ENCODE results near the gene ACTR2. TPM values are rescaled to one million over a fixed set of nuclear protein-coding genes. Genes with fewer than 3 reads are reported as not detected.

The ACTR2 gene
- total and polyA plus RNA-seq, 2 of the 13 experiments (the other 11 are each of a cell fraction or from before 2014, with no cell fraction given): 51.2 to 100 TPM

DNA sequence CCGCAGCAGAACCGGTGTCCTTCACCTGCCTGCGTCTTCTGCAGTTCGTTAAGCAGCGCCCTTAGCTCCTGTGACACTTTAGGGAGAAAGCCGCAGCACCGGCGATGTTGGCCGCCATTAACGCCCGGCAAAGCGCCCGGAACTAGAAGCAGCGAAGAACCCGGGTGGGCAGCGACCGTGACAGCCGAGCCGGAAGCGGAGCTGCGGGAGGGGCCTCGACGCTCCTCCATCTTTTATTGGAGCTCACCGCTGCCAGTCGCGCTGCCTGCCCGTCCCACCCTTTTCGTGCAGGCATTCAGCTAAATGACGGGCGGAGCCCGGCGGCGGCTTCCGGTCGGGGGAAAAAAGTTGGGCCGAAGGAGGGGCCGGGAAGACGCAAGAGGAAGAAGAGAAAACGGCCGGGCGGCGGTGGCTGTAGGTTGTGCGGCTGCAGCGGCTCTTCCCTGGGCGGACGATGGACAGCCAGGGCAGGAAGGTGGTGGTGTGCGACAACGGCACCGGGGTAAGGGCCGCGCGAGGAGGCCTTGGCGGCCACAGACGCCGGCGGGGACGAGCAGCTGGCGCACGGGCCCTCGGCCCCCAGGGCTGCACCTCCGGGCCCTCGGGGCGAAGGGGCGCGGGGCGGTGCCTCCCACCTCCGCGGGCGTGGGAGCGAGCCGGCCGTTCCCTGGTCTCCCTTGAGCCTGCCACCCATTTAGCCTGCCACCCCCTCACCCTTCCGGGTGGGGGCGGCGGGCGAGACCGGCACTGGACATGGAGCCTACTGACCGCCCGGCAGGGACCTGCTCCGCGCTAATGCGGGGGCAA, at the start of gene ACTR2 (continued):
- TF ChIP-seq, protein P1, sequence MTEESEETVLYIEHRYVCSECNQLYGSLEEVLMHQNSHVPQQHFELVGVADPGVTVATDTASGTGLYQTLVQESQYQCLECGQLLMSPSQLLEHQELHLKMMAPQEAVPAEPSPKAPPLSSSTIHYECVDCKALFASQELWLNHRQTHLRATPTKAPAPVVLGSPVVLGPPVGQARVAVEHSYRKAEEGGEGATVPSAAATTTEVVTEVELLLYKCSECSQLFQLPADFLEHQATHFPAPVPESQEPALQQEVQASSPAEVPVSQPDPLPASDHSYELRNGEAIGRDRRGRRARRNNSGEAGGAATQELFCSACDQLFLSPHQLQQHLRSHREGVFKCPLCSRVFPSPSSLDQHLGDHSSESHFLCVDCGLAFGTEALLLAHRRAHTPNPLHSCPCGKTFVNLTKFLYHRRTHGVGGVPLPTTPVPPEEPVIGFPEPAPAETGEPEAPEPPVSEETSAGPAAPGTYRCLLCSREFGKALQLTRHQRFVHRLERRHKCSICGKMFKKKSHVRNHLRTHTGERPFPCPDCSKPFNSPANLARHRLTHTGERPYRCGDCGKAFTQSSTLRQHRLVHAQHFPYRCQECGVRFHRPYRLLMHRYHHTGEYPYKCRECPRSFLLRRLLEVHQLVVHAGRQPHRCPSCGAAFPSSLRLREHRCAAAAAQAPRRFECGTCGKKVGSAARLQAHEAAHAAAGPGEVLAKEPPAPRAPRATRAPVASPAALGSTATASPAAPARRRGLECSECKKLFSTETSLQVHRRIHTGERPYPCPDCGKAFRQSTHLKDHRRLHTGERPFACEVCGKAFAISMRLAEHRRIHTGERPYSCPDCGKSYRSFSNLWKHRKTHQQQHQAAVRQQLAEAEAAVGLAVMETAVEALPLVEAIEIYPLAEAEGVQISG (CRISPR knock-in tag; IDR thresholded peaks at IDR 0.05): peak; percentile 89
- TF ChIP-seq ZNF468 (CRISPR knock-in tag; IDR thresholded peaks at IDR 0.05) (no peak), ZNF180 (CRISPR knock-in tag; IDR thresholded peaks at IDR 0.05; ENCODE audit: borderline replicate concordance, low read depth) (0 out of 2 replicates have a peak, but pooled peaks have one; percentile 19), ZNF766 (CRISPR knock-in tag; IDR thresholded peaks at IDR 0.05; ENCODE audit: borderline replicate concordance) (peak; percentile 27; the same call in 1 of the 2 replicates), CENPX (CRISPR knock-in tag; IDR thresholded peaks at IDR 0.05) (no peak), ZNF660 (CRISPR knock-in tag; IDR thresholded peaks at IDR 0.05; ENCODE audit: borderline replicate concordance, low read depth) (no peak), GZF1 (CRISPR knock-in tag; IDR thresholded peaks at IDR 0.05) (peak; percentile 68; the same call in 1 of the 2 replicates), REXO4 (CRISPR knock-in tag; IDR thresholded peaks at IDR 0.05; ENCODE audit: borderline replicate concordance) (no peak), ZNF616 (CRISPR knock-in tag; IDR thresholded peaks at IDR 0.05; ENCODE audit: low read depth) (0 out of 2 replicates have a peak, but pooled peaks have one; percentile 71), ZNF30 (CRISPR knock-in tag; IDR thresholded peaks at IDR 0.05) (no peak), ZNF549 (CRISPR knock-in tag; IDR thresholded peaks at IDR 0.05) (no peak), ZNF558 (CRISPR knock-in tag; IDR thresholded peaks at IDR 0.05; ENCODE audit: borderline replicate concordance) (0 out of 2 replicates have a peak, but pooled peaks have one; percentile 22), MEIS2 (CRISPR knock-in tag; IDR thresholded peaks at IDR 0.05) (peak; percentile 74; the same call in 1 of the 2 replicates), ZBTB8A (CRISPR knock-in tag; IDR thresholded peaks at IDR 0.05; ENCODE audit: borderline replicate concordance, low read depth) (peak; percentile 81; the same call in 1 of the 2 replicates)
- TF ChIP-seq, protein P2, sequence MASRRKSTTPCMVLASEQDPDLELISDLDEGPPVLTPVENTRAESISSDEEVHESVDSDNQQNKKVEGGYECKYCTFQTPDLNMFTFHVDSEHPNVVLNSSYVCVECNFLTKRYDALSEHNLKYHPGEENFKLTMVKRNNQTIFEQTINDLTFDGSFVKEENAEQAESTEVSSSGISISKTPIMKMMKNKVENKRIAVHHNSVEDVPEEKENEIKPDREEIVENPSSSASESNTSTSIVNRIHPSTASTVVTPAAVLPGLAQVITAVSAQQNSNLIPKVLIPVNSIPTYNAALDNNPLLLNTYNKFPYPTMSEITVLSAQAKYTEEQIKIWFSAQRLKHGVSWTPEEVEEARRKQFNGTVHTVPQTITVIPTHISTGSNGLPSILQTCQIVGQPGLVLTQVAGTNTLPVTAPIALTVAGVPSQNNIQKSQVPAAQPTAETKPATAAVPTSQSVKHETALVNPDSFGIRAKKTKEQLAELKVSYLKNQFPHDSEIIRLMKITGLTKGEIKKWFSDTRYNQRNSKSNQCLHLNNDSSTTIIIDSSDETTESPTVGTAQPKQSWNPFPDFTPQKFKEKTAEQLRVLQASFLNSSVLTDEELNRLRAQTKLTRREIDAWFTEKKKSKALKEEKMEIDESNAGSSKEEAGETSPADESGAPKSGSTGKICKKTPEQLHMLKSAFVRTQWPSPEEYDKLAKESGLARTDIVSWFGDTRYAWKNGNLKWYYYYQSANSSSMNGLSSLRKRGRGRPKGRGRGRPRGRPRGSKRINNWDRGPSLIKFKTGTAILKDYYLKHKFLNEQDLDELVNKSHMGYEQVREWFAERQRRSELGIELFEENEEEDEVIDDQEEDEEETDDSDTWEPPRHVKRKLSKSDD (CRISPR knock-in tag; IDR thresholded peaks at IDR 0.05; ENCODE audit: low read depth): no peak
- TF ChIP-seq, protein P3, sequence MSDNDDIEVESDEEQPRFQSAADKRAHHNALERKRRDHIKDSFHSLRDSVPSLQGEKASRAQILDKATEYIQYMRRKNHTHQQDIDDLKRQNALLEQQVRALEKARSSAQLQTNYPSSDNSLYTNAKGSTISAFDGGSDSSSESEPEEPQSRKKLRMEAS (IDR thresholded peaks at IDR 0.05): peak; percentile 55; the same call in 1 of the 2 replicates
- TF ChIP-seq, protein P4, sequence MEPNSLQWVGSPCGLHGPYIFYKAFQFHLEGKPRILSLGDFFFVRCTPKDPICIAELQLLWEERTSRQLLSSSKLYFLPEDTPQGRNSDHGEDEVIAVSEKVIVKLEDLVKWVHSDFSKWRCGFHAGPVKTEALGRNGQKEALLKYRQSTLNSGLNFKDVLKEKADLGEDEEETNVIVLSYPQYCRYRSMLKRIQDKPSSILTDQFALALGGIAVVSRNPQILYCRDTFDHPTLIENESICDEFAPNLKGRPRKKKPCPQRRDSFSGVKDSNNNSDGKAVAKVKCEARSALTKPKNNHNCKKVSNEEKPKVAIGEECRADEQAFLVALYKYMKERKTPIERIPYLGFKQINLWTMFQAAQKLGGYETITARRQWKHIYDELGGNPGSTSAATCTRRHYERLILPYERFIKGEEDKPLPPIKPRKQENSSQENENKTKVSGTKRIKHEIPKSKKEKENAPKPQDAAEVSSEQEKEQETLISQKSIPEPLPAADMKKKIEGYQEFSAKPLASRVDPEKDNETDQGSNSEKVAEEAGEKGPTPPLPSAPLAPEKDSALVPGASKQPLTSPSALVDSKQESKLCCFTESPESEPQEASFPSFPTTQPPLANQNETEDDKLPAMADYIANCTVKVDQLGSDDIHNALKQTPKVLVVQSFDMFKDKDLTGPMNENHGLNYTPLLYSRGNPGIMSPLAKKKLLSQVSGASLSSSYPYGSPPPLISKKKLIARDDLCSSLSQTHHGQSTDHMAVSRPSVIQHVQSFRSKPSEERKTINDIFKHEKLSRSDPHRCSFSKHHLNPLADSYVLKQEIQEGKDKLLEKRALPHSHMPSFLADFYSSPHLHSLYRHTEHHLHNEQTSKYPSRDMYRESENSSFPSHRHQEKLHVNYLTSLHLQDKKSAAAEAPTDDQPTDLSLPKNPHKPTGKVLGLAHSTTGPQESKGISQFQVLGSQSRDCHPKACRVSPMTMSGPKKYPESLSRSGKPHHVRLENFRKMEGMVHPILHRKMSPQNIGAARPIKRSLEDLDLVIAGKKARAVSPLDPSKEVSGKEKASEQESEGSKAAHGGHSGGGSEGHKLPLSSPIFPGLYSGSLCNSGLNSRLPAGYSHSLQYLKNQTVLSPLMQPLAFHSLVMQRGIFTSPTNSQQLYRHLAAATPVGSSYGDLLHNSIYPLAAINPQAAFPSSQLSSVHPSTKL (CRISPR knock-in tag; IDR thresholded peaks at IDR 0.05): peak; percentile 45; the same call in 1 of the 2 replicates

Measured in HepG2 (cell line).